Kasumi-1 (cell line): ENCODE data around the gene TPX2.
"Not testable (repeated sequence)": the region's sequence is repeated elsewhere in the genome, so short reads cannot be mapped to it uniquely, and the experiment has no call there.

Source experiments
- DNase-seq, 2 experiments: peaks; one replicate each; lab custom pipeline; 2025; lab: John Stamatoyannopoulos, UW

The TPX2 gene

DNA sequence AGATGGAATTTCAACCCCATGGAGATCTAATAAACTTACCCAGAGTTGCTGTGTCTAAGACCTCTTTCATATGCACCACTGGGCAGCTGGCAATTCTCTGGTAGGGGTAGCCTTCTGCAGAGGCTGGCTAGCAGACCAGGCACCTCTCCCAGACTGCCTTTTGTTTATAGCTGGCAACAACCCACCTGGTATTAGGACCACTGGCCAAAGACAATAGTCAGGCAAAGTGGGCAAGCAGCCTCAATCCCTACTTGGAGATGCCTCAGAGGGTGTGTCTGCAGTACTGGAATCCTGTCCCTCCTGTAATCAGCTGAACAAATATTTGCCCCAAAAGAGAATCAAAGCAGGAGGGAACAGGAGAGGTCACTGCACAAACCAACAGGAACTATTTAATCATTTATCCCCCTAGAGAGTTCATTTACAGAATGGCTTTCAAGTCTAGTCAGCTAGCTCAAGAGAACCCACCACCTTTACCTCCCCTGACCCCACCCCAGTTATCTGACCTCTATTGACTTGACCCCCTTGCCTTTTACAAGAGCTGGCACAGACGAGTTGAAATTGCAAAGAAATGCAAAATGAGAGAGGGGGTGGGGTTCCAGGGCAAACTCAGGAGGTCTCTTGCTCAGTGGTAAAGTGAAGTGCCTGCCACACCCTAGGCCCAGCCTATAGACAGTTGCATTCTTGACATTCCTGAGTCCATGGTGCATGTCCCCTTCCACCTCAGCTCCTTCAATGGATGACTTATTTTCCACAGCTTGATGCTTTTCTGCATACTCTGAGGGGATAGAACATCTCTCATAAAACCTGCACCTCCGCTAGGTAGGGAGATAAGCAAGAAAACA, 19.2 kb upstream of the TPX2 start:
- no peak for DNase-seq

DNA sequence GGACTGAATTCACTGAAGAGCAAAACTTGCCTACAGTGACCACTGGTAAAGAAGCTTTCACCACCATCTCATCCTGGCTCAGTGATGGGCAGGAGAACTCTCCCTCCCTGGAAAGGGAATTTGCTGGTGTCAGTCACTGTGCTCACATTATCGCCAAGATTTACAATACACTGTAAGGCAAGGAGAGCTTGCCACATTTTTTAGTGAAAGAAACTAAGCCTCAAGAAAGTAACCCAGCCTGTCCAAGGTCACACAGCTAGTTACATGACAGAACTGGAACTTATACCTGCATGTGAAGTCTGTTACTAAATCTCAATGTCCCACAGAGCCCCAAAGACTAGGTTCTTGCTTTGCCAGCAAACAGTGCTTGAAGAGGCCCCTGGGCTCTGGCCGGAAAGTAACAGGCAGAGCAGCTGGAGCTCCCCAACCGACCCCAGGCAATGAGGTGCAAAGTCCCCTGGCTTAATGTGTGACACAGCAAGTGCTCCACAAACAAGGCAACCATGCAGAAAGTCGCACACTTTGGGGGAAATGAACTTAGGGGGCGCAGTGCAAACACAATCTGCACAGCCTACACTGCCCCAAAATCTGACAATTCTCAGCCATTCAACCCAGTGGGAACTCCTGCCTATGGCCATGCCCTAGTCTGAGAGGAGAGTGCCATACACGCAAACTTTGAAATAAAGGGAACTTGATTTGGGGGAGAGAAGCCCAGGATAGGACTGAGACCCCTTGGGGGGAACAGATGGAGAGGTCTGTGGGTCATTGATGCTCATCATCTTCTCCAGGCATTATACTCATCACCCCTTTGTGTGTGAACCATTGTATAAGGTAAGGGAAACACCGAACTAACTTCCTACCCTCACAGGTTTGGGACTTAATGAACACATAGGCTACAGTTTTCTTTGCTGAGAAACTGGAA, 18.3 kb upstream of the TPX2 start:
- no peak for DNase-seq

DNA sequence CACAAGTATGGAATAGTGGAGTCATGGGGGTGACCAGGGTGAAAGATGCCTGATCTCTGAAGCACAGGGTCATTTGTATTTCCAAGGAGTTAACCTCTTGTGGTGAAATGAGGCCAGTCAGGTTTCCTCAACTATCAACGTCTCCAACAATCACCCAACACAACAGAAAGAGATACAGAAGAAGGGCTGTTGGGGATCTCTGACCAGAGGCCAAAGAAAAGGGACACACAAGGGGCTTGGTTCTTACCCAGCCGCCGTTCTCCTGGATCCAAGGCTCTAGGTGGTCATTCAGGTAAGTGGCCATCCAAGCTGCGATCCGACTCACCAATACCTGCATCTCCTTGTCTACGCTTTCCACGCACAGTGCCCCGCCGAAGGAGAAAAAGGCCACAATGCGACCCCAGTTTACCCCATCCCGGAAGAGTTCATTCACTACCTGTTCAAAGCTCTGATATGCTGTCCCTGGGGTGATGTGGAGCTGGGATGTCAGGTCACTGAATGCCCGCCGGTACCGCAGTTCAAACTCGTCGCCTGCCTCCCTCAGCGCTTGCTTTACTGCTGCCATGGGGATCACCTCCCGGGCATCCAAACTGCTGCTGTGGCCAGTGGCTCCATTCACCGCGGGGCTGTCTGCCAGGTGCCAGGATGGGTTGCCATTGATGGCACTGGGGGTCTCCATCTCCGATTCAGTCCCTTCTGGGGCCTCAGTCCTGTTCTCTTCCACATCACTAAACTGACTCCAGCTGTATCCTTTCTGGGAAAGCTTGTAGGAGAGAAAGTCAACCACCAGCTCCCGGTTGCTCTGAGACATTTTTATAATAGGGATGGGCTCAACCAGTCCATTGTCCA, 17.5 kb upstream of the TPX2 start:
- DNase-seq = no peak

DNA sequence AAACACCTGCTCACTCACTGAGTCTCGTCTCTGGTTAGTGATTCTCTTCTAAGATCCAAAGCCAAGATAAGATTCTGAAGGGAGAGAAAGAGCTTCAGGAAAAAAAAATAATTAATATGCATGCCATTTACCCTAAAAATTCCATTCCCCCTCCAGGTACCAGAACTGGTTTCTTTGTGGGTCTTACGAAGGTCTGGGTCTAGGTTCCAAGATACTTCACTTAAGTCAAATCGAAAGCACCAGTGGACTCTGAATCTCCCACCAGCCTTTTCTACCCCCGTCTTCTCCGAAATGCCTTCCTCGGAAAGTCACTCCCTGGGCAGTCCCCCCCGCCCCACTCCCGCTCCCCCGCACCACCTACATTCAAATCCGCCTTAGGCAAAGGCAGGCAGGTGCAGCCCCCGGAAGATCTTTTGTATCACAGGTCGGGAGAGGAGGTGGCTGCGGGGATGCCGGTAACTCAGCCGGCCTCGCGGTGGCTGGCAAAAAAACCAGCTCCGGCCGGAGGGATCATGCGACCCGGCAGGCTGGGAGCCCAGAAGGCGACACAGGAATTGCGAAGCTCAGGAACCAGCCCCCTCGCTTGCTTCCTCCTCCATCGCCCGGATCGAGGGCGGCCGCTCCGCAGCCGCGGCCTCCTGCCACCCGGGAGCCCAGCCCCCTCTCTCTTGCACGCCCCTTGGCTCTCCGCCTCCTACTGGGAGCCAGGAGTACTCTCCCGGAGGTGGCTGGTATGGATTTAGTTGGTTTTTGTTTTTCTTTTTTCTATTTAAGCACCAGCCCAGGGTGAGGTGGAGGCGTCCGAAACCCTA, 16.6 kb upstream of the TPX2 start, which contains the start of gene BCL2L1:
TSS of gene BCL2L1 (minus strand) at position 612 of the 812 bp plus-strand sequence. CDS start 650 bp downstream, outside the sequence.
- peak; percentile 83 to 88 for DNase-seq

DNA sequence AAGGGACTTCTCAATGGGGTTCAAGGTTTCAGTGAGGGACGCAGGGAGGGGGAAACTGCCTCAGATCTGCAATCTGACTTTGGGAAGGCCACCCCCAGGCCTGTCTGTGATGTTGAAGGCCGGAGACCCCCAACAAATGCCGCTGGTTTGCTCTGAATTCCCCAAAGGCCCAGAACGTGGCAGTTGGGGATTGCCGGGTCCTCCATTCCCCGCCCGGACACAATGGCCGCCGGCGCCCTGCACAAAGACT, 16.1 kb upstream of the TPX2 start:
- DNase-seq = no peak

DNA sequence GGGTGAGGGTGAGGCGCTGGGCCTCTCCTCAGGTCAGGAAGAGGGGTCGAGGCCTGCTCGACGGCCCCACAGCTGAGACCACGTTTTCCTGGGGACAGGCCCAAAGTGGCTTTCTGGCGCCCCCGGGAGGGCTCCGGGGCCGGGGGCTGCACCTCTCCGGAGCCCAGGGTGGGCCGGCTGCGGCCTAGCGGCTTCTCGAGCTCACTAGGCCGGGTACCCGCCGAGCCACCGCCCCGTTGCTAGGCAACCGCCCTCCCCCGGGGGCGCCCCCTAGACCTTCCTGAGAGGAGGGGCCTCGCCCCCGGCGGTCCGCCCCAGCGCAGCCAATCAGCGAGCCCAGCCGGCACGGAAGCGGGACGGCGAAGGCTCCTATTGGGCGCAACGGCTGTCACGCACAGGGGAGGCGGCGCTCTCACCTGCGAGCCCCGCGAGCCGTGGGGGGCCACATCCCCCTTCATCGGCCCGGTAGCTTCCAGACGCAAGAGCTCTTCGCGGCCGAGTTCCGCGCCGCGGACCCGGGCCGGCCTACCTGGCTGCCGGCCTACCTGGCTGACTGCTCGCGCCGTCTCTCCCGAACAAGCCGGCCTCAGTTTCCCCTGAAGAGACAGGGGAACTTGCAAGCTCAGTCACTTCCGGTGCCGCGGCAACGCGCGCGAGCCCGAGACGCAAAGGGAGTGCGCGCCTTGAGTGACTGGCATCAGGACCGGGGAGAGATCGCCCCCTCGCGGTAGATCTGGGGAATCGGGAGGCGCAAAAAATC, 15.6 kb upstream of the TPX2 start:
- peak; percentile 95 to 96 for DNase-seq

DNA sequence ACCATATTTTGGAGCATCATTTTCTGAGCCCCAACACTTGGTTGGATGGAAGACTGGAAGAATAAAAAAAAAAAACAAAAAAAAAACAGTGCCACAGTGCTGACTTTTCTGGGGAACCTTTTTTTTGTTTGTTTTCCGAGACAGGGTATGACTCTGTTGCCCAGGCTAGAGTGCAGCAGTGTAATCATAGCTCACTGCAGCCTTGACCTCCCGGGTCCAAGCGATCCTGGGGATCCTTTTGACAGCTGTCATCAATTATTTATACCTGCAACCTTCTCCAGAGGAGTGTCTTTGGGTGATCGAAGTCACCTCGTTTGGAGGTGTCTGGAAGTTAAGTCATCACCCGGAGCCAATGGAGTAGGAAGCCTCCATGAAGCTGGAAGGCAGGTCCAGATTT, 7.8 kb upstream of the TPX2 start:
- no peak for DNase-seq

DNA sequence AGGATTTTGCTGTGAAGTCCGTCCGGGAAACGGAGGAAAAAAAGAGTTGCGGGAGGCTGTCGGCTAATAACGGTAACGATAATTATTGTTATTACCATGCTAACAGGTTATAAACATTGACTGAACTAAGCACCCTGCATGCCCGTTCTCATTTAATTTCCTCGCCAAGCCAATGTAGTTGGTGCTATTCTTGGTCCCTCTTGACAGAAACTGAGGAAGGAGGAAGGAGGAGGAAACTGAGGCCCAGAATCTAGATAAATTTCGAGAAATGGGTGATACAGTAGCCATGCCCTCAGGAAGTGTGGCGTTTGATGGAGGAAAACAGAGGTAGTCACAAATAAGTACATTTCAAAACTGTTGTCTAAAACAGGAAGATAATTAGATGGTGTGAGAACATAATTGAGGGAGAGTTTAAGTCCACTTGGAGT, 474 bp downstream of the TPX2 start:
- peak in 1 of 2 experiments; percentile 46 for DNase-seq

DNA sequence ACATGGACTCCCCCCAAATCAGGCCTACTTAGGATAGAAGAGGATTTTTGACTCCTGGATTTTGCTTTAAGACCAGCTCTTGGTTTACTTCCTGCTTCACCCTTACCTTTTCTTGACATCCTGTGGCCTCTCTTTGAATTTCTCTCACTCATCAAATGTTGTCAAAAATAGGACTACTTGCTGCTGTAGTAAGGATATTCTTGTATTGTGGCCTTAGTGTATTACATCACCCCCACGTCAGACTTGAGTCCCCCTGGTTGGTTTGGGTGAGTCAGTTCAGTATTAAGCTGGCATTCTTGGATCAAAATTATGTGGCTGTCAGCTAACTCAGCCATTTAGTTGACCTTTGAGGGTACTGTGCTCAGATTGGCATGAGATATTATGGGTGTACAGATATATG, 1.1 kb downstream of the TPX2 start:
- DNase-seq = peak in 1 of 2 experiments; percentile 14

DNA sequence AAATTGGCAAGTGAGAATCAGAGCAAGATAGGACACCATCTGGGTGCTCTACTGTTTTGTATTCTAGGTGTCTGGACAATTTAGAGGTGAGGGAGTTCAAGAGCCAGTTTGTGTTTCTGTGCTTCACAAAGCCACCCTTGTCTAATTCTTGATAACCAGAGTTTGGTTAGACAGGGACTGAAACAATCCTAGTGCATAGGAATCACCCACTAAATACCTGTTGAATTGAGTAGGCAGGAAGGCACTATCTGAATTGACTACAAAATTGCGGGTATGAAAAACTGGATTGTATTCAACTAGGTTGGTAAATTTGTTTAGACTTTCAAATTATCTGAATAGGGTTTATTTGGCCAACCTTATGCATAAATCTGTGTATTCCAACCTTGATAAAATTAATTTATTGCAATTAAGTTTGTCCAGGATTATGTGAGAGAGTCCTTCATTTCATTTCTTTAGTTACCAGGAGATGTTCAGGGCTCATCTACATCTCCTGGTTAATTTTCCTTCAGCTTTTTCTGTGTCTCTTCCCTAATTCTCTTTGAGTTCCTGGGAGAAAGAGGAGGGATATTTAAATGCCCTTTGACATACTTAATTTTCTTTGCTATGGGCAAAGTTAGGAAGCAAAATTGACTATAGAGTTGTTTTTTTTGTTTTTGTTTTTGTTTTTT, 1.7 kb downstream of the TPX2 start:
- DNase-seq = no peak

DNA sequence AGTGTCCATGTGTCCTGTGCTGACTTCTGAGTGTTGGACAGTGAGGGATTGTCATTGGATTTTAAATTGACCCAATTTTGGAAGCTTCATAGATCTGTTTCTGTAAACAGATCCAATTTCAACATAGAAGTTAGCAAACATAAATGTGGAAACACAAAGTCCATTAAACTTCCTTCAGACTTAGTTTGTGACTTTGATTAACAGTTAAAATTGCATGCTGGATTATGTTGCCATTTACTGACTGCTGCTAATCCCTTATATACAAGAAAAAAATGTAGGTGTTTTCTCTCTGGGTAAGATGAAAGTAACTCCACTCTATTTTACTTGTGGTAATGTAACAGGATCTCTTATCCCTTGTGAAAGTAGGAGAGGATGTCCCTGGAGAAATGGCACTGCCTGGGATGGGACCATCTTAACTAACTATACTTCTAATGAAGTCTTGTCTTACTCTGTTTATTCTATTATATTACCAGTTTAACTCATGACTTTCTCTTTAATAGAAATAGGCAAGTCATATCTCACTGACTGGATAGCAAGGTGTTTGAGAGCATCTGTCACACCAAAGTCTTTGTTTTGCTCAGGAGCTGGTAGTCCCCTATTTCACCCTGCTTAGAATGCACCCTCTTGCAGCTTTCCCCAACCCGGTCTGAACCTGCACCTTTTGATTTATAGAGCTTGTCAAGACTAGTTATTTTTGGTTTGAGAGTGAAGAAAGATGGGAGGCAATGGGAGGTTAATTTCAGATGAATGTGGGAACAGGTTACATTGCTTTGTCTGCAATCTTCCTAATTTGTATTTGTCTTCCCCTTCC, 7.2 kb downstream of the TPX2 start:
- DNase-seq = no peak

DNA sequence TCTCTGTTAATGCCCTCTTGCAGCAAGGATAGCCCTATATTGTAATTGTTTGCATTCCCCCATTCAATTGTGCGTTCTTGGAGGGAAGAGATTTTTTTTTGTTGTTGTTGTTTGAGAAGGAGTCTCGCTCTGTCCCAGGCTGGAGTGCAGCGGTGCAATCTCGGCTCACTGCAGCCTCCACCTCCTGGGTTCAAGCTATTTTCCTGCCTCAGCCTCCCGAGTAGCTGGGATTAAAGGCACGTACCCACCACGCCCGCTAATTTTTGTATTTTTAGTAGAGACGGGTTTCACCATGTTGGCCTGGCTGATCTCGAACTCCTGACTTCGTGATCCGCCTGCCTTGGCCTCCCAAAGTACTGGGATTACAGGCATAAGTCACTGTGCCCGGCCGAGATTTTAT, 7.9 kb downstream of the TPX2 start:
- DNase-seq = not testable (repeated sequence)

DNA sequence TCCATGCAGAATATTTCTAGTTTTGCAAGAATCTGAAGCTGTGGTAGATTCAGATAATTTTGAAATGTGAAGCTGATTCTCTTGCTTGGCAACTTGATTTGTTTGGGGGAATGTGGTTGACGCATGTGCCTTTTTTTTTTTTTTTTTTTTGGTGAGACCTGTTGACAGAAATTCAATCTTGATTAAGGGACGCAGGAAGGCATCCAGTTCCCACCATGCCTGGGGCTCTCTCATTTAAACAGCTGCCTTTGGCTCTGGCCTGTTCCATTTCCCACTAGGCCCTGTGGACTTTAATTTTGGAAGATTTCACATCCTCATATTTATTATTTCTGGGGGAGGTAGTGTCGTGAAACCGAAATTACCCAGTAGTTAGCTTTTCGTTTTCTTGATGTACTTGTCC, 8.6 kb downstream of the TPX2 start:
- DNase-seq = no peak

DNA sequence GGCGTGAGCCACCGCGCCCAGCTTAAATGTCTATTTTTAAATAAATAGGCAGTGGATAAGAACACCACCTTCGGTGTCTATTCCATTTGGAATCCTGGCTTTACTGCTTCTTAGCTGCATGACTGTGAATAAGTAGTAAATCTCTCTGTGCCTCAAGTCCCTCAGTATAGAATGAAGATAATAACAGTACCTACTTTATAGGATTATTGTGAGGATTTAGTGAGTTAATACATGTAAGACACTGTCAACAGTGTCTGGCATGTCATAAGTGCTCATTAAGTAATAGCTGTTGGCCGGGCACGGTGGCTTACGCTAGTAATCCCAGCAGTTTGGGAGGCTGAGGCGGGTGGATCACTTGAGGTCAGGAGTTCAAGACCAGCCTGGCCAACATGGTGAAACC, 10.1 kb downstream of the TPX2 start:
- no peak for DNase-seq

DNA sequence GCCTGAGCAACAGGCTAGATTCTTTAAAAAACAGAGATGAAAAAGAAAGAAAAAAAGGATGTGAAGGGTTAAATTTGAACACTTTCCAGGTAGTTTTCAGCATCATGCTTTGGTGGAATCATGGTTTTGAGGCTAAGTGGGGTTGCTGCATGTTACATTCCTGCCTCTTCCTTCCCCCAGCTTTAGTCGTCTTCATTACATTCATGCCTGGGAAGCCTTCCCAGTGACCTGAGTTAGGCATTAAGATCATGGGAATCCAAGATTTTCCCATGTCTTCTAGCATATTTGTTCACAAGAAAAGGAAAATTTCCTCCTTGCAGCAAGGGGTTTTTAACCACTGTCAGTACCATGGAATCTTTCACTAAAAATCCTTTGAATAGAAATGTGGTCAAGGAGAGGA, 12.0 kb downstream of the TPX2 start:
- DNase-seq = no peak

DNA sequence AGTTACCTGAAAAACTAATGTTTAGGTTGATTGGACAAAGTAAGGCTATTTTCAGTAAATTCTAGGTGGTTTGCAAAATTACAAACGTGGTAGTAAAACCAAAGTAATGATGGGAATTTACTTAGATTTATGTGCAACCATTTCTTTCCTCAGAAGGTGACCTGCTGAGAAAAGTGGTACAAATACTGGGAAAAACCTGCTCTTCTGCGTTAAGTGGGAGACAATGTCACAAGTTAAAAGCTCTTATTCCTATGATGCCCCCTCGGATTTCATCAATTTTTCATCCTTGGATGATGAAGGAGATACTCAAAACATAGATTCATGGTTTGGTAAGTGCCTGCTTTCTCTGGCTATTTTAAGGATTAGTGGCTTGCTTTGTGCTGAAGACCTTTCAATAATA, 18.2 kb downstream of the TPX2 start:
- DNase-seq = no peak

DNA sequence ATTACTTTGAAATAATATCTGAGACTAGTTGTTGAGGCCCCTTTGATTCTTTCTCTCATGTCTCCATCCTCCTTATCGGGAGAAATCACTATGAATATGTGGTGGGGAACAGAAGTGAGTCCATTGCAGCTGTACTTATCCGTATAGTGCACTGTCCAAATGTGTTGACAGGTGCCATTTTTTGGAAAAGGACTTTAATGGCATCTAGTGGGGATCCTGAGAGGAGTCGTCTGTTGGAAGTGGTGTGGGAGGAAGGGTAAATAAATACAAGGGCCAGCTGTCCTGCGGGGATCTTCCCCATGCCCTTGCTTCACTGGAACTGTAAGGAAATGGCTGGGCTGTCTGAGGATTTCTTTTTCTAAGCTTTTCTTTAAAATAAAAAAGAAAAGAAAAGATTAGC, 19.4 kb downstream of the TPX2 start:
- DNase-seq = no peak

DNA sequence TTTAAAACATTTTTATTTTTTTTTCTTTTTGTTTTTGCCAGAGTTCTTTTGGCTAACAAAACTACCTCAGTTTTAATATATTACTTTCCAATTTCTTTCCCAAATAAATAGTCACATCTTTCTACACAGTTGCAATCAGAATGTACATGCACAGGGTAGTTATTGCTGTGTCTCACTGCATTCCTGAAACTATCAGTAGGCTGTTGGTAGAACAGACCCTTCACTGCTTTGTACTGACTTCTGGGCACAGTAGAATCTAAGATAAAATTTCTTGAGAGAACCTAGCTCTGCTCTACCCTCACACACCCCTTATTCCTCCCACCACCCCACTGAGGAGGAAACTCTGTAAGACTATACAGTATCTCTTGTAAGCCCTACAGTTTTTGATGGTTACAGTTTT, 19.9 kb downstream of the TPX2 start:
- no peak for DNase-seq

DNA sequence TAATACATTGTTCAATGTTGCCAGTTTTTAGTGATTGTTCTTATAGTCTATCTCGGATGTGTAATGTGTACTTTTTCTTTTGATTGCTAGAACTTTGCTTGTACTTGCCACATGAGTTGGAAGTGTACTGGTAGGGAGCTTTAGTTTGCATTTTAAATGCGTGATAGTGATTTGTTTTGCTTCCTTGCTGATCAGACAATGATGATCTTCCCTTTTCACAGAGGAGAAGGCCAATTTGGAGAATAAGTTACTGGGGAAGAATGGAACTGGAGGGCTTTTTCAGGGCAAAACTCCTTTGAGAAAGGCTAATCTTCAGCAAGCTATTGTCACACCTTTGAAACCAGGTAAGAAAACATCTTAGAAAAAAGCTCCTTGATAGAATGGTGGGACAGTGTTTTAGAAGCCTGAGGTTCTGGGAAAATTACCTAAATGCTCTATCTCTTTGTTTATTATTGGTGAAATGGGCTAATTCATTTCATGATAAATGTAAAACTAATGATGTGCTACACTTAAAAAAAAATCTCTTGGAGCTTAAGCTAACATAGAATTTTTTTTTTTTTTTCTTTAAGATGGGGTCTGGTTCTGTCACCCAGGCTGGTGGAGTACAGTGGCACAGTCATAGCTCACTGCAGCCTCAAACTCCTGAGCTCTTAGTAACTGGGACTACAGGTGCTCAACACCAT, 20.9 kb downstream of the TPX2 start:
- DNase-seq = no peak
